ENCODE measurements around the gene PICK1. TPM values are rescaled to one million over a fixed set of nuclear protein-coding genes. Genes with fewer than 3 reads are reported as not detected.

PICK1 gene
- total RNA-seq, 2 donors from 2014 or later, result 90.0 to 114 TPM

GRCh38 chr22:38066381-38067027 is 9.3 kb downstream of the PICK1 start:
- no peaks in the 10 kb centered on the region for H3K9me3 ChIP-seq
- intact Hi-C loops (cut with DNase I), result no loop called here
- peaks cover 11 to 17% of the 10 kb centered on the region in 2 donors for H3K36me3 ChIP-seq
- H3K4me3 ChIP-seq, result no peak overlapping the region
- DNase-seq (ENCODE audit: low spot score), result no peak
- H3K27ac ChIP-seq, result peak overlapping the region; percentile 16 to 95
- WGBS, result 77% methylated on average over 12 of the region's 13 CpGs
- peaks cover 17% of the 10 kb centered on the region for H3K4me1 ChIP-seq (replicated peaks)
- TF ChIP-seq POLR2A (IDR thresholded peaks at IDR 0.05) (no peak), POLR2AphosphoS5 (IDR thresholded peaks at IDR 0.05) (no peak), CTCF (IDR thresholded peaks at IDR 0.05) (no peak)
- no peaks in the 10 kb centered on the region for H3K27me3 ChIP-seq (replicated peaks; ENCODE audit: insufficient read depth)

GRCh38 chr22:38067028-38067415 is 9.8 kb downstream of the PICK1 start:
- 80% methylated on average over 8 of the region's 8 CpGs for WGBS
- Histone ChIP-seq H3K27me3 (replicated peaks; ENCODE audit: insufficient read depth) (no peaks in the 10 kb centered on the region), H3K36me3 (peaks cover 11 to 17% of the 10 kb centered on the region in 2 donors), H3K9me3 (no peaks in the 10 kb centered on the region), H3K4me3 (no peak overlapping the region), H3K27ac (peak overlapping the region; percentile 16 to 95), H3K4me1 (replicated peaks) (peaks cover 17% of the 10 kb centered on the region)
- DNase-seq (ENCODE audit: low spot score), result no peak
- intact Hi-C loops (cut with DNase I), result no loop called here
- TF ChIP-seq CTCF (IDR thresholded peaks at IDR 0.05) (no peak), POLR2A (IDR thresholded peaks at IDR 0.05) (no peak)

- intact Hi-C loops (cut with DNase I), result no loop called here
- TF ChIP-seq CTCF (IDR thresholded peaks at IDR 0.05) (no peak), POLR2AphosphoS5 (IDR thresholded peaks at IDR 0.05) (no peak), POLR2A (IDR thresholded peaks at IDR 0.05) (no peak)
- 86% methylated on average over 12 of the region's 13 CpGs for WGBS
These were observed 10.7 kb downstream of the PICK1 start for GRCh38 chr22:38067761-38068360.

GRCh38 chr22:38068641-38069371 is 11.6 kb downstream of the PICK1 start:
- no peak for DNase-seq (ENCODE audit: low spot score)
- peaks cover 15 to 33% of the 10 kb centered on the region in 2 donors for H3K36me3 ChIP-seq
- H3K9me3 ChIP-seq, result no peaks in the 10 kb centered on the region
- WGBS, result 91% methylated on average over 10 of the region's 13 CpGs
- TF ChIP-seq POLR2AphosphoS5 (IDR thresholded peaks at IDR 0.05) (no peak), CTCF (IDR thresholded peaks at IDR 0.05) (no peak), POLR2A (IDR thresholded peaks at IDR 0.05) (no peak)
- no peaks in the 10 kb centered on the region for H3K27me3 ChIP-seq (replicated peaks; ENCODE audit: insufficient read depth)
- H3K27ac ChIP-seq, result peak overlapping the region; percentile 80 to 95
- intact Hi-C loops (cut with DNase I), result no loop called here
- peaks cover 14% of the 10 kb centered on the region for H3K4me1 ChIP-seq (replicated peaks)
- H3K4me3 ChIP-seq, result no peak overlapping the region

More at GRCh38 chr22:38067761-38068360, 10.7 kb downstream of the PICK1 start:
- Histone ChIP-seq H3K27me3 (replicated peaks; ENCODE audit: insufficient read depth) (no peaks in the 10 kb centered on the region), H3K9me3 (no peaks in the 10 kb centered on the region), H3K27ac (peak overlapping the region; percentile 80 to 95), H3K4me1 (replicated peaks) (peaks cover 17% of the 10 kb centered on the region), H3K4me3 (no peak overlapping the region), H3K36me3 (peaks cover 13 to 24% of the 10 kb centered on the region in 2 donors)
- no peak for DNase-seq (ENCODE audit: low spot score)
